Right atrium auricular region (tissue), 2 donors: ENCODE results near the gene CATSPER3. TPM values are rescaled to one million over a fixed set of nuclear protein-coding genes. Genes with fewer than 3 reads are reported as not detected.

Experiments used
- DNase-seq: peaks from one replicate; pipeline ENCODE4 v3.0.0-alpha.2; 2019; ENCODE audit warnings: low spot score
- H3K27ac ChIP-seq, 2 donors: fragments of 200-600 bp; sonication (generic); 1 replicate in 1 of 2; 2 replicates in 1 of 2; pipeline ENCODE4 v1.5.1; 2016 to 2019
- H3K27me3 ChIP-seq, 2 donors: fragments of 200-600 bp; sonication (generic); one replicate each; pipeline versions ENCODE4 v1.5.1 to v1.6.0; 2017 to 2019
- H3K36me3 ChIP-seq: fragments of 200-600 bp; sonication (generic); one replicate; pipeline ENCODE4 v1.5.1; 2016
- H3K4me1 ChIP-seq, 2 donors: fragments of 200-600 bp; sonication (generic); one replicate each; pipeline versions ENCODE4 v1.5.1 to v1.6.0; 2017 to 2019
- H3K4me3 ChIP-seq, 2 donors: fragments of 200-600 bp; sonication (generic); 1 replicate in 1 of 2; 2 replicates in 1 of 2; pipeline ENCODE4 v1.5.1; 2017 to 2019; ENCODE audit warnings: mild to moderate bottlenecking in 1 of 2, moderate library complexity in 1 of 2
- H3K9me3 ChIP-seq, 2 donors: fragments of 200-600 bp; sonication (generic); one replicate each; pipeline ENCODE4 v1.5.1; 2019
- total RNA-seq, 2 donors: library from RNA; depleted of rRNA; stranded (reverse); fragments of >200 nt; gene quantifications; one replicate each; pipeline ENCODE4 v1.1.0, GENCODE V29; 2016
- TF ChIP-seq, protein P1 (sequence below), 2 donors: fragments of 200-600 bp; sonication (generic); IDR thresholded peaks; one replicate each; pipeline ENCODE4 v1.5.1; 2019; ENCODE audit warnings: antibody characterized with exemption in 2 of 2

Gene CATSPER3
- total RNA-seq, 2 donors from 2014 or later, result 0.39 to 0.44 TPM

DNA sequence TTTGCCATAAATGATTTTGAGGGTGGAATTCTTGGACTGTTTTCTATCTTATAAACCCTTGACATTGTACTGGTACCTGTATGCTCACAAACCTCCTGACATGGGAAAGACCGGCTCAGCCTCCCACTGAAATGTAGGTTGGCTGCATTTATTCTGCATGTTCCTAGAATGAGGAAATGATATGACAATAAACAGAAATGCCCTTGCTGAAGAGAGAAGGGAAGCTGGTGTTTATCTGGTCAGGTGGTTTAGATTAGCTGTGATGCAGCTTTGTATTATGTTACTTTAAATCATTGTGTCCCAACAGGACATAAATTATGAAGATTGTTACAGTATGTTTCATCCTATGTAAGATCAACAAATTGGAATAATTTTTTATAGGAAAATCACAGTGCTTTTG is 23.1 kb upstream of the CATSPER3 start:
- TF ChIP-seq, protein P1, sequence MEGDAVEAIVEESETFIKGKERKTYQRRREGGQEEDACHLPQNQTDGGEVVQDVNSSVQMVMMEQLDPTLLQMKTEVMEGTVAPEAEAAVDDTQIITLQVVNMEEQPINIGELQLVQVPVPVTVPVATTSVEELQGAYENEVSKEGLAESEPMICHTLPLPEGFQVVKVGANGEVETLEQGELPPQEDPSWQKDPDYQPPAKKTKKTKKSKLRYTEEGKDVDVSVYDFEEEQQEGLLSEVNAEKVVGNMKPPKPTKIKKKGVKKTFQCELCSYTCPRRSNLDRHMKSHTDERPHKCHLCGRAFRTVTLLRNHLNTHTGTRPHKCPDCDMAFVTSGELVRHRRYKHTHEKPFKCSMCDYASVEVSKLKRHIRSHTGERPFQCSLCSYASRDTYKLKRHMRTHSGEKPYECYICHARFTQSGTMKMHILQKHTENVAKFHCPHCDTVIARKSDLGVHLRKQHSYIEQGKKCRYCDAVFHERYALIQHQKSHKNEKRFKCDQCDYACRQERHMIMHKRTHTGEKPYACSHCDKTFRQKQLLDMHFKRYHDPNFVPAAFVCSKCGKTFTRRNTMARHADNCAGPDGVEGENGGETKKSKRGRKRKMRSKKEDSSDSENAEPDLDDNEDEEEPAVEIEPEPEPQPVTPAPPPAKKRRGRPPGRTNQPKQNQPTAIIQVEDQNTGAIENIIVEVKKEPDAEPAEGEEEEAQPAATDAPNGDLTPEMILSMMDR (IDR thresholded peaks at IDR 0.05), result no peak
- no peak for DNase-seq
- Histone ChIP-seq H3K36me3 (no peaks in the 10 kb centered on the region), H3K4me3 (no peak overlapping the region), H3K27ac (no peak overlapping the region), H3K4me1 (peaks cover 0 to 10% of the 10 kb centered on the region in 2 donors), H3K9me3 (no peaks in the 10 kb centered on the region), H3K27me3 (no peaks in the 10 kb centered on the region)

DNA sequence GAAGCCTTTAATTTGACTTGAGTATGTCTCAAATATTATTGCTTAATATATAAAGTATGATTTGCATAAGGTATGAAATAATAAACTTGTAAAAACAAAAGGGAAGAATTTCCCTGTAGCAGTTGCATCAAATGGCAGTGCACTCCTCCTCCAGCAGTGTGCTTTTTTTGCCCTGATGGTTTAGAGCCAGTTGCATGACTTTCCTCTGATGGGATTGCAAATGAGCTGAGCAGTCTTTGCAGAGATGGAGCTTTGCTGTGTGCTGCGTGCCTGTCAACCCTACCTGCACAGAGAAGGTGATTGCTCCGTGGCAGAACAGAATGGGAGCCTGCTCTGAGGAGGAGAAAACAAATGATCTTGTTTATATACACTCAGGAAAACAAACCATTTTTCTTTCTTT is 22.7 kb upstream of the CATSPER3 start:
- H3K9me3 ChIP-seq, result no peaks in the 10 kb centered on the region
- no peaks in the 10 kb centered on the region for H3K36me3 ChIP-seq
- peaks cover 0 to 10% of the 10 kb centered on the region in 2 donors for H3K4me1 ChIP-seq
- H3K27ac ChIP-seq, result no peak overlapping the region
- no peak overlapping the region for H3K4me3 ChIP-seq
- H3K27me3 ChIP-seq, result no peaks in the 10 kb centered on the region
- TF ChIP-seq, protein P1 (IDR thresholded peaks at IDR 0.05), result no peak
- no peak for DNase-seq

DNA sequence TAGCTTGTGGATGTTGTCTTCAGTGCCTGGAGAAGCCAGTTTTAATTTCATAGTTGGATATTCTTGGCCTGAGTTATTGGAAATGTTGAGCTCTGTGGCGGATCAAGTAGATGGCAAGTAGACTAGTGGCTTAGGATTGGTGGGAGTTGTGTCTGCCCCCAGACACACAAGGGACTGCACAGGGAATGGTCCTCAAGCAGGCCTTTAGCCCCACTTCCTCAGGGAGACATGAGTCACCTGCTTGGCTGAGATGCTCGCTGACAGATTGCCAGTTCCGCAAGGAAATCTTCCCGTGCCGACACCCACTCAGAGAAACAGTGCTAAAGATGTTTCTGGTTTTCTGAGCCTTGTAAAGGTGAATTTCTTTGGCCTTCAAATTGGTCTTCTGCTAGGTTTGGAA is 18.8 kb upstream of the CATSPER3 start:
- TF ChIP-seq, protein P1 (IDR thresholded peaks at IDR 0.05), result no peak
- no peaks in the 10 kb centered on the region for H3K27me3 ChIP-seq
- no peaks in the 10 kb centered on the region for H3K36me3 ChIP-seq
- no peak overlapping the region for H3K4me3 ChIP-seq
- no peak for DNase-seq
- peaks cover 0 to 10% of the 10 kb centered on the region in 2 donors for H3K4me1 ChIP-seq
- no peak overlapping the region for H3K27ac ChIP-seq
- H3K9me3 ChIP-seq, result peaks cover 0 to 3% of the 10 kb centered on the region in 2 donors

DNA sequence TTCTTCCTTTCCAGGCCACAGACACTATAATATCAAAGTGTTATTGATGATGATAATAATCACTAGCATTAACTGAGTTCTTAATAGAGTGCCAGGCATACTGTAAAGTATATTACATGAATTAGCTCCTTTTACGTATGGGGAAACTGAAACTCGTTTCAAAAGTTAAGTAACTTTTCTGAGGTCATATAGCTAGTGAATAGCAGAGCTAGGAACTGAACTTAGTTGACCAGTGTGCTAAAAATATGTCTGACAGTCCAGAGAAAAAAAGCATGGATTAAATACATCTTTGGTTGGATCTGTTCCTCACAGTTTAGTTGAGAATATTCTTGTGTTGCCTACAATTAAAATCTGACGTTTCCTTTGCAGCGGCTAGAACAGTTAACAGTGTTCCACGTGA is 18.4 kb upstream of the CATSPER3 start:
- Histone ChIP-seq H3K27me3 (no peaks in the 10 kb centered on the region), H3K4me3 (no peak overlapping the region), H3K9me3 (peaks cover 0 to 7% of the 10 kb centered on the region in 2 donors), H3K4me1 (peaks cover 0 to 10% of the 10 kb centered on the region in 2 donors), H3K27ac (no peak overlapping the region), H3K36me3 (no peaks in the 10 kb centered on the region)
- TF ChIP-seq, protein P1 (IDR thresholded peaks at IDR 0.05), result no peak
- no peak for DNase-seq

DNA sequence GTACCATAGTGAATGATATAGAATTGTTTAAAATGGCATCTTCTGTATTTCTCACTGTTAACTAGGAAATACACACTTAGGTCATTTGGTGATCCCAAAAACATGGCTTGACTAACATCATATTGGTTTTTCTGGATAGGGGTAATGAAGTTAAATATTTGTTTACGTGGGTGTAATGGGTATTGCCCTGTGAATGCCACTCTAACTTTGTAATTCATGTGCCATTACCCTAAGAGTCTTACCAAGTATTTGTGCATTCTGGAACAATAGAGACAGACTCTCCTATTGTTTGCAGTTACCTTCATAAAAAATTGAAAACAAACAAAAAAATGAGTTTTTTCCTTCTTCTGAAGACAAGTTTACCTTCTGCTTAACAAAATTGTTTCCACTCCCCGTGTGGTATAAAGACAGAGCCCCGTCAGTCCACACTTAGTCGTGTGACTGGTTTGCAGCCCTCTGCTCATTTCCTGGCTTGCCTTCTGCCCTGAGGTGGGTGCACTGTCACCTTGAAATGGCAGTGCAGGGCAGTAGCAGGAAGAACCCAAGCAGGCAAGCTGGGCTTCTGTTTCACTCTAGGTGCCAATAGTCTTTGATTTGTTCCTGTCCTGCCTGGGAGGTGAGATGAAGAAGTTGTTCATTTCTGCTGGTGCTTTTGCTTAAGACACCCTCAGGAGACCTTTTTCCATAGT is 9.6 kb upstream of the CATSPER3 start:
- H3K9me3 ChIP-seq, result peaks cover 0 to 13% of the 10 kb centered on the region in 2 donors
- TF ChIP-seq, protein P1 (IDR thresholded peaks at IDR 0.05), result no peak
- no peak overlapping the region for H3K4me3 ChIP-seq
- DNase-seq, result no peak
- no peaks in the 10 kb centered on the region for H3K27me3 ChIP-seq
- peaks cover 9% of the 10 kb centered on the region for H3K36me3 ChIP-seq
- H3K27ac ChIP-seq, result no peak overlapping the region
- no peaks in the 10 kb centered on the region for H3K4me1 ChIP-seq

DNA sequence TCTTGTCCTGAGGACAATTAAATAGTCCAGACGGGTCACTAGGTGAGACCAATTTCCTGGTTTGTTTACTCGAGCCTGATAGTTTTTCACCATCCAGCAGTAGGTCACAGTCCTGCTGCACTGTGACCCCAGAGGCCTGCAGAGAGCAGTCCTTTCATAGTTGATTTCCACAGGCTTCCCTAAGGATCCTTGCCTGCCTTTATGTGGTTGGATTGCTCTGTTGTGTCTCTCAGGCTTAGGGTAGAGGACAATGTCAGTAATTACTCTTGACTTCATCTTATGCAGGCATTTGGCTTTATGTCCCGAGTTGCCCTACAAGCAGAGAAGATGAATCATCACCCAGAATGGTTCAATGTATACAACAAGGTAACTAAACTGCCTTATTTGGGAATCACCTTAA is 9.0 kb upstream of the CATSPER3 start:
- Histone ChIP-seq H3K27me3 (no peaks in the 10 kb centered on the region), H3K27ac (no peak overlapping the region), H3K4me1 (no peaks in the 10 kb centered on the region), H3K9me3 (peaks cover 0 to 12% of the 10 kb centered on the region in 2 donors), H3K36me3 (peaks cover 9% of the 10 kb centered on the region), H3K4me3 (no peak overlapping the region)
- no peak for DNase-seq
- TF ChIP-seq, protein P1 (IDR thresholded peaks at IDR 0.05), result no peak
